Keratinocyte (primary cell): ENCODE data around the gene DNAJC13. TPM values are rescaled to one million over a fixed set of nuclear protein-coding genes. Genes with fewer than 3 reads are reported as not detected.

ENCODE experiments used
- DNase-seq: peaks from one replicate; pipeline ENCODE4 v3.0.0-alpha.2; 2011; ENCODE audit warnings: low read depth, missing footprints, low spot score
- FAIRE-seq: peaks from 2 replicates; lab custom pipeline; 2011; peaks lifted over from hg19 to GRCh38; lab: Jason Lieb, UNC
- H2AFZ ChIP-seq: 2 replicates; pipeline ENCODE4 v1.6.0; 2012; ENCODE audit warnings: low read length, control low read depth, inconsistent platforms; ENCODE audit not compliant: control insufficient read depth
- H3K27ac ChIP-seq: 2 replicates; pipeline ENCODE4 v1.5.1; 2011; ENCODE audit warnings: low read length; ENCODE audit not compliant: control insufficient read depth, insufficient read depth
- H3K27me3 ChIP-seq: 3 replicates; pipeline ENCODE4 v1.6.0; 2011; ENCODE audit warnings: low read length; ENCODE audit not compliant: control insufficient read depth, insufficient read depth; ENCODE audit errors: extremely low read depth
- H3K36me3 ChIP-seq, 2 experiments: 2 replicates in 1 of 2; 3 replicates in 1 of 2; pipeline ENCODE4 v1.5.1; 2011; ENCODE audit warnings: low read length in 2 of 2, mild to moderate bottlenecking in 1 of 2; ENCODE audit not compliant: control insufficient read depth in 2 of 2, insufficient read depth in 2 of 2; ENCODE audit errors: extremely low read depth in 1 of 2
- H3K4me1 ChIP-seq: 3 replicates; pipeline ENCODE4 v1.5.1; 2011; ENCODE audit warnings: low read length; ENCODE audit not compliant: control insufficient read depth, insufficient read depth; ENCODE audit errors: extremely low read depth
- H3K4me2 ChIP-seq: 3 replicates; pipeline ENCODE4 v1.6.0; 2011; ENCODE audit warnings: low read depth, low read length; ENCODE audit not compliant: control insufficient read depth, insufficient read depth; ENCODE audit errors: extremely low read depth
- H3K4me3 ChIP-seq, 3 experiments: fragments of 200-600 bp in 1 of 3; sonication (generic) in 1 of 3; 2 replicates in 2 of 3; 3 replicates in 1 of 3; pipeline ENCODE4 v1.5.1; 2011 to 2016; ENCODE audit warnings: low read length in 3 of 3, mild to moderate bottlenecking in 3 of 3, control low read depth in 2 of 3, inconsistent platforms in 1 of 3, low read depth in 1 of 3, mixed read lengths in 1 of 3, mixed run types in 1 of 3, moderate library complexity in 1 of 3; ENCODE audit not compliant: control insufficient read depth in 2 of 3, insufficient read depth in 2 of 3; ENCODE audit errors: extremely low read depth in 1 of 3
- H3K79me2 ChIP-seq: 2 replicates; pipeline ENCODE4 v1.6.0; 2012; ENCODE audit warnings: low read length; ENCODE audit not compliant: control insufficient read depth, insufficient read depth
- H3K9ac ChIP-seq: 3 replicates; pipeline ENCODE4 v1.6.0; 2011; ENCODE audit warnings: low read length; ENCODE audit not compliant: control insufficient read depth, insufficient read depth; ENCODE audit errors: extremely low read depth
- H3K9me1 ChIP-seq: 3 replicates; pipeline ENCODE4 v1.6.0; 2011; ENCODE audit warnings: low read length; ENCODE audit not compliant: control insufficient read depth, insufficient read depth; ENCODE audit errors: extremely low read depth
- H3K9me3 ChIP-seq: 2 replicates; pipeline ENCODE4 v1.5.1; 2012; ENCODE audit warnings: low read depth, low read length; ENCODE audit not compliant: control insufficient read depth
- H4K20me1 ChIP-seq: 3 replicates; pipeline ENCODE4 v1.6.0; 2011; ENCODE audit warnings: low read length; ENCODE audit not compliant: control insufficient read depth, insufficient read depth; ENCODE audit errors: extremely low read depth
- EZH2 ChIP-seq: IDR thresholded peaks from one replicate; pipeline ENCODE4 v1.6.1; 2012; ENCODE audit warnings: inconsistent platforms, mild to moderate bottlenecking, low read length, moderate library complexity
- dilution Hi-C: fragments of 300-500 bp; cut with MboI; formaldehyde crosslinking; loops from one replicate; pipeline ENCODE4 v1.7.0; 2020; ENCODE audit warnings: low sequenced_read_pairs; ENCODE audit not compliant: extremely low pct_ligation_motif_present
- polyA plus RNA-seq, 5 experiments: library from polyadenylated mRNA; depleted of rRNA in 3 of 5; stranded (reverse) in 3 of 5; stranded (forward) in 1 of 5; unstranded in 1 of 5; fragments of >200 nt; gene quantifications; 1 replicate in 1 of 5; 2 replicates in 3 of 5; 3 replicates in 1 of 5; pipeline versions ENCODE4 v1.2.1 to v1.2.3, GENCODE V29; 2011 to 2012; ENCODE audit warnings: missing spikeins in 2 of 5, low read depth in 1 of 5, low replicate concordance in 1 of 5
- TF ChIP-seq, protein P1 (sequence below), 3 experiments: IDR thresholded peaks in 1 of 3; conservative IDR thresholded peaks in 1 of 3; optimal IDR thresholded peaks in 1 of 3; 2 replicates in 2 of 3; 3 replicates in 1 of 3; pipeline versions ENCODE3 to v1.5.1; 2011; ENCODE audit warnings: low read length in 3 of 3, mild to moderate bottlenecking in 3 of 3, moderate library complexity in 2 of 3, control low read depth in 1 of 3, inconsistent platforms in 1 of 3; ENCODE audit not compliant: insufficient read depth in 2 of 3; ENCODE audit errors: extremely low read depth in 1 of 3

The DNAJC13 gene
- polyA plus RNA-seq, 1 donor (not counting 4 experiments of a cell fraction or from before 2014, with no cell fraction given) = 24.3 TPM

DNA sequence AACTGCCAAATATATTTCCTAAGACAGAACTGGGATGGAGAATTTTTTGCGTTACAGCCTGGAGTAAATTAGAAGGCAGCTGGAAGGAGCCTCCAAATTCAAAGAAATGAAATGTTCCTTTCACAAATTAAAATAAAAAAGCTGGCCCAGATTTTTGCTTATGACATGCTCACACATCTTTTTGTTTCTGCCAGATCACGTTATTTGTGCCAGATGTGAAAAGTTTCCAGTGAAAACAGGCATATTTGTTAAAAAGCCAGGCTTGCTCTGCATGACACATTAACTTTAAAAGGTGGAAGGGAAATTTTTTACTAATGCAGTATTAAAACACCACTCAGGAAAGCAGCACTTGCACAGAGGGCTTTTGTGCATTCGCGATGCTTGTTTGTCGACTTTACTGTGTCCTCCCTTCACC, 156.5 kb downstream of the DNAJC13 start:
- Histone ChIP-seq H3K4me1 (peaks cover 21% of the 10 kb centered on the region), H3K4me2 (no peak overlapping the region), H3K9me1 (no peaks in the 10 kb centered on the region), H3K27me3 (no peaks in the 10 kb centered on the region), H3K27ac (no peak overlapping the region), H2AFZ (no peak overlapping the region), H3K36me3 (no peaks in the 10 kb centered on the region), H3K9me3 (no peaks in the 10 kb centered on the region), H3K9ac (no peak overlapping the region), H4K20me1 (no peaks in the 10 kb centered on the region), H3K79me2 (no peaks in the 10 kb centered on the region), H3K4me3 (no peak overlapping the region)
- TF ChIP-seq, protein P1, sequence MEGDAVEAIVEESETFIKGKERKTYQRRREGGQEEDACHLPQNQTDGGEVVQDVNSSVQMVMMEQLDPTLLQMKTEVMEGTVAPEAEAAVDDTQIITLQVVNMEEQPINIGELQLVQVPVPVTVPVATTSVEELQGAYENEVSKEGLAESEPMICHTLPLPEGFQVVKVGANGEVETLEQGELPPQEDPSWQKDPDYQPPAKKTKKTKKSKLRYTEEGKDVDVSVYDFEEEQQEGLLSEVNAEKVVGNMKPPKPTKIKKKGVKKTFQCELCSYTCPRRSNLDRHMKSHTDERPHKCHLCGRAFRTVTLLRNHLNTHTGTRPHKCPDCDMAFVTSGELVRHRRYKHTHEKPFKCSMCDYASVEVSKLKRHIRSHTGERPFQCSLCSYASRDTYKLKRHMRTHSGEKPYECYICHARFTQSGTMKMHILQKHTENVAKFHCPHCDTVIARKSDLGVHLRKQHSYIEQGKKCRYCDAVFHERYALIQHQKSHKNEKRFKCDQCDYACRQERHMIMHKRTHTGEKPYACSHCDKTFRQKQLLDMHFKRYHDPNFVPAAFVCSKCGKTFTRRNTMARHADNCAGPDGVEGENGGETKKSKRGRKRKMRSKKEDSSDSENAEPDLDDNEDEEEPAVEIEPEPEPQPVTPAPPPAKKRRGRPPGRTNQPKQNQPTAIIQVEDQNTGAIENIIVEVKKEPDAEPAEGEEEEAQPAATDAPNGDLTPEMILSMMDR (optimal IDR thresholded peaks at IDR 0.05 in 1 of 3, IDR thresholded peaks at IDR 0.05 in 1 of 3, conservative IDR thresholded peaks at IDR 0.05 in 1 of 3; ENCODE audit: extremely low read depth in 1 of 3, insufficient read depth in 2 of 3, low read length in 3 of 3) = no peak
- no peak for TF ChIP-seq EZH2
- FAIRE-seq (no peak), DNase-seq (no peak)
- dilution Hi-C loops = no loop called here

DNA sequence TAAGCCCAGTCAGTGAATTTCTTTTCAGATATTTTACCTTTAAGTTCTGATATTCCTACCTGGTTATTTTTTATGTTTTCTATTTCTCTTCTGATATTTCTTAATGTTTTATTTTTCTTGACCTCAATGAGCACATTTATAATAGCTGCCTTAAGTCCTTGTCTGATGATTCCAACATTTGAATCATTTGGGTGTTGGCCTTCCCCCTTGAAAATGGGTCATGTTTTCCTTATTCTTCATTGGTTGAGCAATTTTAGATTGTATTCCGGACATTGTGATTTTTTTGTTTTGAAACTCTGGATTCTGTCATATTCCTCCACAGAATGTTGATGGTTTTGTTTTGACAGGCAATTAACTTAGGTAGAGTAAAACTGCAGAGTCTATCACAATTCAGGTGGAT, 170.1 kb downstream of the DNAJC13 start:
- no peak for FAIRE-seq
- Histone ChIP-seq H3K9ac (no peak overlapping the region), H3K79me2 (no peaks in the 10 kb centered on the region), H3K36me3 (peaks cover 0 to 3% of the 10 kb centered on the region in 2 experiments), H3K27ac (no peak overlapping the region), H3K4me1 (no peaks in the 10 kb centered on the region), H2AFZ (no peak overlapping the region), H3K27me3 (no peaks in the 10 kb centered on the region), H4K20me1 (no peaks in the 10 kb centered on the region), H3K4me3 (no peak overlapping the region), H3K9me1 (no peaks in the 10 kb centered on the region), H3K4me2 (no peak overlapping the region), H3K9me3 (no peaks in the 10 kb centered on the region)
- dilution Hi-C loops = no loop called here
- TF ChIP-seq, protein P1 (optimal IDR thresholded peaks at IDR 0.05 in 1 of 3, IDR thresholded peaks at IDR 0.05 in 1 of 3, conservative IDR thresholded peaks at IDR 0.05 in 1 of 3; ENCODE audit: extremely low read depth in 1 of 3, insufficient read depth in 2 of 3, low read length in 3 of 3) = no peak
- no peak for TF ChIP-seq EZH2
- DNase-seq = no peak

Other genes with a start within 250 kb of the DNAJC13 start
- gene ACP3, start 100.1 kb upstream of the DNAJC13 start, polyA plus RNA-seq = 0.51 to 1.3 TPM (median 1.0 TPM) in 3 replicates
- 0.14 to 0.67 TPM (median 0.57 TPM) in 3 replicates for gene ACKR4, start 179.8 kb downstream of the DNAJC13 start, polyA plus RNA-seq
- gene ACAD11, start 242.3 kb downstream of the DNAJC13 start, polyA plus RNA-seq = 15.4 to 32.1 TPM (median 28.4 TPM) in 3 replicates
- 22.5 to 48.0 TPM (median 25.4 TPM) in 3 replicates for gene UBA5, start 242.8 kb downstream of the DNAJC13 start, polyA plus RNA-seq